GM12878 (cell line): ENCODE data around the gene SMPX. TPM values are rescaled to one million over a fixed set of nuclear protein-coding genes. Genes with fewer than 3 reads are reported as not detected.

Experiments used
- ATAC-seq: fragments of 200-7000 bp; cut with Tn5 transposase; 3 replicates; pipeline ENCODE4 v1.9.1; 2020; ENCODE audit warnings: mild to moderate bottlenecking, moderate library complexity
- BruUV-seq: library from RNA; stranded (reverse); fragments of 400-500 nt; replicated peaks from 2 replicates; lab custom pipeline; 2021; lab: Mats Ljungman, UMichigan
- CTCF ChIA-PET: fragments of 300-600 bp; sonication (Branson Sonifier 250); formaldehyde crosslinking; extraction: SDS; loops from one replicate; lab custom pipeline; 2021; ENCODE audit warnings: inconsistent platforms; lab: Yijun Ruan, JAX
- POLR2A ChIA-PET: fragments of 350-600 bp; formaldehyde crosslinking; extraction: SDS; loops from one replicate; lab custom pipeline; 2021; ENCODE audit warnings: inconsistent platforms; lab: Charles Lee
- RAD21 ChIA-PET: fragments of 300-600 bp; sonication (Branson Sonifier 250); formaldehyde crosslinking; loops from one replicate; lab custom pipeline; 2023; ENCODE audit warnings: antibody characterized with exemption; ENCODE audit not compliant: unreplicated experiment; lab: Charles Lee
- SMC1A ChIA-PET: fragments of 300-600 bp; sonication (Branson Sonifier 250); formaldehyde crosslinking; loops from one replicate; lab custom pipeline; 2023; ENCODE audit not compliant: unreplicated experiment, uncharacterized antibody; lab: Charles Lee
- DNase-seq: peaks from one replicate; pipeline ENCODE4 v3.0.0-alpha.2; 2011; ENCODE audit warnings: low read depth, low spot score
- FAIRE-seq: peaks from 3 replicates; lab custom pipeline; 2011; peaks lifted over from hg19 to GRCh38; lab: Jason Lieb, UNC
- H2AFZ ChIP-seq: 2 replicates; pipeline ENCODE4 v1.6.0; 2011; ENCODE audit warnings: low read depth, low read length, control low read depth; ENCODE audit not compliant: control insufficient read depth
- H3K27ac ChIP-seq: 2 replicates; pipeline ENCODE4 v1.5.1; 2011; ENCODE audit warnings: control low read depth; ENCODE audit not compliant: control insufficient read depth, insufficient read depth
- H3K27me3 ChIP-seq, 2 experiments: replicated peaks in 1 of 2; 2 replicates each; pipeline versions ENCODE4 v1.6.0 to v1.6.1; 2011; ENCODE audit warnings: low read length in 1 of 2; ENCODE audit not compliant: control insufficient read depth in 2 of 2, insufficient read depth in 2 of 2
- H3K36me3 ChIP-seq, 2 experiments: 2 replicates each; pipeline ENCODE4 v1.5.1; 2011; ENCODE audit warnings: low read length in 1 of 2; ENCODE audit not compliant: control insufficient read depth in 2 of 2, insufficient read depth in 2 of 2
- H3K4me1 ChIP-seq: 2 replicates; pipeline ENCODE4 v1.6.1; 2011; ENCODE audit warnings: mild to moderate bottlenecking, low read length, moderate library complexity, mixed read lengths; ENCODE audit not compliant: control insufficient read depth, insufficient read depth
- H3K4me2 ChIP-seq: 2 replicates; pipeline ENCODE4 v1.6.0; 2011; ENCODE audit warnings: control low read depth; ENCODE audit not compliant: control insufficient read depth, insufficient read depth
- H3K4me3 ChIP-seq: fragments of 200-600 bp; sonication (generic); 2 replicates; pipeline ENCODE4 v1.5.1; 2016
- H3K79me2 ChIP-seq: 2 replicates; pipeline ENCODE4 v1.6.0; 2011; ENCODE audit warnings: low read length; ENCODE audit not compliant: control insufficient read depth, insufficient read depth
- H3K9ac ChIP-seq: 2 replicates; pipeline ENCODE4 v1.8.0; 2011; ENCODE audit warnings: low read length, control low read depth, mixed read lengths; ENCODE audit not compliant: control insufficient read depth, insufficient read depth
- H3K9me3 ChIP-seq: replicated peaks from 3 replicates; pipeline ENCODE4 v1.5.1; 2011; ENCODE audit warnings: mild to moderate bottlenecking, low read length; ENCODE audit not compliant: control insufficient read depth, insufficient read depth
- H4K20me1 ChIP-seq: 2 replicates; pipeline ENCODE4 v1.6.0; 2011; ENCODE audit not compliant: control insufficient read depth, insufficient read depth
- BACH1 ChIP-seq: fragments of 450-650 bp; IDR thresholded peaks from 2 replicates; pipeline ENCODE4 v1.6.1; 2017; ENCODE audit warnings: mild to moderate bottlenecking, borderline replicate concordance
- CEBPB ChIP-seq, 2 experiments: fragments of 150-350 bp in 1 of 2; IDR thresholded peaks; 2 replicates each; pipeline ENCODE4 v1.6.1; 2012 to 2014; ENCODE audit warnings: low read depth in 2 of 2, low read length in 2 of 2, borderline replicate concordance in 1 of 2, inconsistent platforms in 1 of 2
- EED ChIP-seq: sonication (generic); IDR thresholded peaks from 2 replicates; pipeline ENCODE4 v1.6.1; 2016; ENCODE audit warnings: antibody characterized with exemption, low read depth
- EGR1 ChIP-seq, 2 experiments: IDR thresholded peaks; 1 replicate in 1 of 2; 2 replicates in 1 of 2; pipeline ENCODE4 v1.6.1; 2011 to 2012; ENCODE audit warnings: low read depth in 2 of 2, low read length in 2 of 2, borderline replicate concordance in 1 of 2, mild to moderate bottlenecking in 1 of 2, moderate library complexity in 1 of 2
- FOXM1 ChIP-seq: IDR thresholded peaks from 2 replicates; pipeline ENCODE4 v1.6.1; 2012; ENCODE audit warnings: low read depth, mild to moderate bottlenecking, inconsistent platforms, low read length, moderate library complexity
- HDAC2 ChIP-seq: fragments of 200-600 bp; sonication (generic); IDR thresholded peaks from 2 replicates; pipeline ENCODE4 v1.6.1; 2017
- MXI1 ChIP-seq: fragments of 150-350 bp; IDR thresholded peaks from 2 replicates; pipeline ENCODE4 v1.6.1; 2011; ENCODE audit warnings: low read depth, mild to moderate bottlenecking, inconsistent platforms, low read length, improper control_type of control experiment
- NBN ChIP-seq: fragments of 450-650 bp; IDR thresholded peaks from 2 replicates; pipeline ENCODE4 v1.6.1; 2016
- NR2C2 ChIP-seq: IDR thresholded peaks from 2 replicates; pipeline ENCODE4 v1.6.1; 2011; ENCODE audit warnings: borderline replicate concordance, low read depth; ENCODE audit not compliant: control insufficient read depth, insufficient read length
- NR2F1 ChIP-seq: fragments of 450-650 bp; conservative IDR thresholded peaks from 2 replicates; pipeline ENCODE4 v1.6.1; 2017; ENCODE audit warnings: mild to moderate bottlenecking
- POLR2AphosphoS5 ChIP-seq: IDR thresholded peaks from 2 replicates; pipeline ENCODE4 v1.6.1; 2011; ENCODE audit warnings: mild to moderate bottlenecking, low read length, inconsistent platforms
- RAD21 ChIP-seq: IDR thresholded peaks from 2 replicates; pipeline ENCODE4 v1.6.1; 2011; ENCODE audit warnings: mild to moderate bottlenecking, low read depth, low read length, moderate library complexity; ENCODE audit not compliant: insufficient read depth
- RB1 ChIP-seq: fragments of 450-650 bp; formaldehyde crosslinking; IDR thresholded peaks from 2 replicates; pipeline ENCODE4 v1.6.1; 2017; ENCODE audit warnings: mild to moderate bottlenecking, borderline replicate concordance
- SMAD1 ChIP-seq: fragments of 450-650 bp; IDR thresholded peaks from 2 replicates; pipeline ENCODE4 v1.6.1; 2018; ENCODE audit warnings: mild to moderate bottlenecking, low read depth; ENCODE audit not compliant: partially characterized antibody
- STAT1 ChIP-seq: fragments of 450-650 bp; conservative IDR thresholded peaks from 2 replicates; pipeline ENCODE4 v1.6.1; 2014; ENCODE audit warnings: antibody characterized with exemption, mild to moderate bottlenecking
- SUZ12 ChIP-seq: fragments of 200-600 bp; sonication (generic); IDR thresholded peaks from one replicate; pipeline ENCODE4 v1.6.1; 2018; ENCODE audit warnings: antibody characterized with exemption, mild to moderate bottlenecking; ENCODE audit not compliant: unreplicated experiment
- ZZZ3 ChIP-seq: IDR thresholded peaks from 2 replicates; pipeline ENCODE4 v1.6.1; 2011; ENCODE audit warnings: low read depth; ENCODE audit not compliant: control insufficient read depth, insufficient read length
- WGBS: methylation state at CpG from one replicate; pipeline ENCODE4 v1.1.6; 2016; ENCODE audit warnings: low lambda C conversion rate; ENCODE audit not compliant: insufficient replicate concordance, insufficient coverage; ENCODE audit errors: missing lambda C conversion rate; 5-methylcytosine and 5-hydroxymethylcytosine counted together
- in situ Hi-C: fragments of 300-500 bp; cut with MboI; formaldehyde crosslinking; loops from 9 replicates; pipeline ENCODE4 v1.14.3; 2018; ENCODE audit warnings: mixed read lengths
- intact Hi-C: fragments of 100-400 bp; cut with micrococcal nuclease; formaldehyde crosslinking; loops from one replicate; pipeline ENCODE4 v1.14.2; 2022; ENCODE audit not compliant: unreplicated experiment
- polyA plus RNA-seq, 11 experiments: library from polyadenylated mRNA; depleted of rRNA in 4 of 11; unstranded in 6 of 11; stranded (reverse) in 5 of 11; fragments of >200 nt; fragmentation: Nextera tagmentation in 4 of 11; fragmentation: Illumina TruSeq in 1 of 11; extraction: Ambion mirVana in 4 of 11; extraction: Trizol in 1 of 11; gene quantifications; 1 replicate in 1 of 11; 2 replicates in 10 of 11; pipeline versions ENCODE4 v1.2.1 to v1.2.3, GENCODE V29; 2011 to 2016; ENCODE audit warnings: inconsistent platforms in 2 of 11, missing spikeins in 2 of 11, low read depth in 1 of 11
- total RNA-seq, 4 experiments: library from RNA; depleted of rRNA in 3 of 4; stranded (reverse); fragments of >200 nt in 3 of 4; fragmentation: Illumina TruSeq in 1 of 4; extraction: Trizol in 1 of 4; gene quantifications; 2 replicates each; pipeline versions ENCODE4 v1.2.1 to v1.2.3, GENCODE V29; 2013 to 2021
- TF ChIP-seq, protein P1 (sequence below): IDR thresholded peaks from 2 replicates; pipeline ENCODE4 v1.6.1; 2011; ENCODE audit warnings: borderline replicate concordance, low read depth, mild to moderate bottlenecking, moderate library complexity, low read length; ENCODE audit not compliant: insufficient read depth, poor library complexity, severe bottlenecking
- TF ChIP-seq, protein P2 (sequence below): fragments of 450-650 bp; IDR thresholded peaks from 2 replicates; pipeline ENCODE4 v1.6.1; 2017; ENCODE audit warnings: mild to moderate bottlenecking, low read depth, inconsistent platforms; ENCODE audit not compliant: poor library complexity, severe bottlenecking

SMPX gene
- total and polyA plus RNA-seq, 10 of the 15 experiments (the other 5 are each of a cell fraction or from before 2014, with no cell fraction given) = 0.08 to 0.09 TPM; not detected in 8

DNA sequence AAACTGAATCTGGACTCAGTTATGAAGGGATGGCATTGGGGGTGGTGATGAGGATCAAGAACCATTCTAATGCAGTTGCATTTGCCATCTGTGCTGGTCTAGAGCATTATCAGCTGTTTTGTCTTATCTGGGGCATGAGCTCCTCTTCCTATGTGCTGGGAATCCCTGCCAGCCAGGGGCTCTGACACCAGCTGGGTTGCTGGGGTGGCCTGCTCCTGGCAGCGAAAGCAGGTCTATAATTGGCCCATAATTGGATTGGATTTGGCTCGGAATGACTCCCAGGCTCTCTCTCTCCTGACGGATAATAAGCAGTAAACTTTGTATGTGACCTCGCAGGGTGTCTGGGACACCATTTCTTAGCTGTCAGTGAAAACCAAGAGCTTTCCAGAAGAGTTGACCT, 34.1 kb downstream of the SMPX start:
- TF ChIP-seq RB1 (no peak), STAT1 (no peak), BACH1 (no peak), NR2C2 (no peak), POLR2AphosphoS5 (no peak), NR2F1 (no peak), SMAD1 (no peak), FOXM1 (no peak), RAD21 (no peak), MXI1 (no peak), SUZ12 (no peak), HDAC2 (no peak), CEBPB (IDR thresholded peaks at IDR 0.05; ENCODE audit: borderline replicate concordance in 1 of 2, low read depth in 2 of 2, low read length in 2 of 2) (no peak), EGR1 (IDR thresholded peaks at IDR 0.05; ENCODE audit: borderline replicate concordance in 1 of 2, low read depth in 2 of 2, low read length in 2 of 2) (no peak), NBN (no peak), EED (no peak), ZZZ3 (no peak)
- TF ChIP-seq, protein P1, sequence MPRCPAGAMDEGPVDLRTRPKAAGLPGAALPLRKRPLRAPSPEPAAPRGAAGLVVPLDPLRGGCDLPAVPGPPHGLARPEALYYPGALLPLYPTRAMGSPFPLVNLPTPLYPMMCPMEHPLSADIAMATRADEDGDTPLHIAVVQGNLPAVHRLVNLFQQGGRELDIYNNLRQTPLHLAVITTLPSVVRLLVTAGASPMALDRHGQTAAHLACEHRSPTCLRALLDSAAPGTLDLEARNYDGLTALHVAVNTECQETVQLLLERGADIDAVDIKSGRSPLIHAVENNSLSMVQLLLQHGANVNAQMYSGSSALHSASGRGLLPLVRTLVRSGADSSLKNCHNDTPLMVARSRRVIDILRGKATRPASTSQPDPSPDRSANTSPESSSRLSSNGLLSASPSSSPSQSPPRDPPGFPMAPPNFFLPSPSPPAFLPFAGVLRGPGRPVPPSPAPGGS = no peak
- TF ChIP-seq, protein P2, sequence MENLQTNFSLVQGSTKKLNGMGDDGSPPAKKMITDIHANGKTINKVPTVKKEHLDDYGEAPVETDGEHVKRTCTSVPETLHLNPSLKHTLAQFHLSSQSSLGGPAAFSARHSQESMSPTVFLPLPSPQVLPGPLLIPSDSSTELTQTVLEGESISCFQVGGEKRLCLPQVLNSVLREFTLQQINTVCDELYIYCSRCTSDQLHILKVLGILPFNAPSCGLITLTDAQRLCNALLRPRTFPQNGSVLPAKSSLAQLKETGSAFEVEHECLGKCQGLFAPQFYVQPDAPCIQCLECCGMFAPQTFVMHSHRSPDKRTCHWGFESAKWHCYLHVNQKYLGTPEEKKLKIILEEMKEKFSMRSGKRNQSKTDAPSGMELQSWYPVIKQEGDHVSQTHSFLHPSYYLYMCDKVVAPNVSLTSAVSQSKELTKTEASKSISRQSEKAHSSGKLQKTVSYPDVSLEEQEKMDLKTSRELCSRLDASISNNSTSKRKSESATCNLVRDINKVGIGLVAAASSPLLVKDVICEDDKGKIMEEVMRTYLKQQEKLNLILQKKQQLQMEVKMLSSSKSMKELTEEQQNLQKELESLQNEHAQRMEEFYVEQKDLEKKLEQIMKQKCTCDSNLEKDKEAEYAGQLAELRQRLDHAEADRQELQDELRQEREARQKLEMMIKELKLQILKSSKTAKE = no peak
- 10% methylated on average over 4 of the region's 4 CpGs for WGBS
- CTCF ChIA-PET = interaction anchor here (1.0 to 3.9 kb wide), 4 partner anchors 16 to 1194 kb away, joined by 3 to 18 read pairs (median 4); no protein-coding TSS in a partner anchor

More for the DNA sequence above, 34.1 kb downstream of the SMPX start:
- in situ Hi-C loops (no loop called here), intact Hi-C loops (no loop called here)
- Histone ChIP-seq H3K4me2 (no peak overlapping the region), H3K79me2 (no peaks in the 10 kb centered on the region), H3K27ac (no peak overlapping the region), H2AFZ (no peak overlapping the region), H3K9ac (no peak overlapping the region), H3K4me1 (no peaks in the 10 kb centered on the region), H3K9me3 (no peaks in the 10 kb centered on the region), H4K20me1 (no peaks in the 10 kb centered on the region), H3K36me3 (no peaks in the 10 kb centered on the region), H3K4me3 (no peak overlapping the region), H3K27me3 (no peaks in the 10 kb centered on the region)
- FAIRE-seq (no peak), DNase-seq (no peak), ATAC-seq (no peak)
- ChIA-PET POLR2A (no interaction called here), RAD21 (no interaction called here), SMC1A (no interaction called here)
- no TSS peak for BruUV-seq
